ENCODE data around the gene E2F6. TPM values are rescaled to one million over a fixed set of nuclear protein-coding genes. Genes with fewer than 3 reads are reported as not detected.

Gene E2F6
- total RNA-seq, 1 donor from 2014 or later: 11.8 TPM

- peak; percentile 18 for TF ChIP-seq CTCF (IDR thresholded peaks at IDR 0.05)
- ATAC-seq (ENCODE audit: low read depth): peak; percentile 65
- peaks cover 9% of the 10 kb centered on the region for H3K9me3 Mint-ChIP-seq
- no peaks in the 10 kb centered on the region for H3K4me1 Mint-ChIP-seq
- H3K36me3 Mint-ChIP-seq (ENCODE audit: low read depth): peaks cover 65% of the 10 kb centered on the region
- H3K27ac Mint-ChIP-seq: no peak overlapping the region
- no peaks in the 10 kb centered on the region for H3K27me3 Mint-ChIP-seq
- ChIA-PET CTCF (interaction anchor here (0.8 to 2.5 kb wide), 9 partner anchors 13 to 1560 kb away, joined by 3 to 32 read pairs (median 4); a partner anchor contains a TSS), POLR2A (no interaction called here)
- peak; percentile 19 for DNase-seq
- intact Hi-C loops (cut with micrococcal nuclease): loop anchor here (1.0 kb wide), 3 partner anchors 212 to 614 kb away; no protein-coding TSS in a partner anchor
- H3K4me3 Mint-ChIP-seq: no peak overlapping the region
Measured at GRCh38 chr2:11446733-11447248, 19.2 kb downstream of the E2F6 start.

GRCh38 chr2:11444737-11445136, 21.2 kb downstream of the E2F6 start:
- Mint-ChIP-seq H3K36me3 (ENCODE audit: low read depth) (peaks cover 56% of the 10 kb centered on the region), H3K27ac (no peak overlapping the region), H3K27me3 (no peaks in the 10 kb centered on the region), H3K4me3 (no peak overlapping the region), H3K4me1 (no peaks in the 10 kb centered on the region), H3K9me3 (peaks cover 12% of the 10 kb centered on the region)
- DNase-seq: no peak
- intact Hi-C loops (cut with micrococcal nuclease): no loop called here
- ATAC-seq (ENCODE audit: low read depth): no peak
- ChIA-PET POLR2A (no interaction called here), CTCF (interaction anchor here (1.2 kb wide), 2 partner anchors 210 to 311 kb away, joined by 3 read pairs; no protein-coding TSS in a partner anchor)
- no peak for TF ChIP-seq CTCF (IDR thresholded peaks at IDR 0.05)

GRCh38 chr2:11438555-11439080, 27.3 kb downstream of the E2F6 start:
- no peak overlapping the region for H3K4me3 Mint-ChIP-seq
- no peak overlapping the region for H3K27ac Mint-ChIP-seq
- no peak for TF ChIP-seq CTCF (IDR thresholded peaks at IDR 0.05)
- intact Hi-C loops (cut with micrococcal nuclease): no loop called here
- H3K4me1 Mint-ChIP-seq: no peaks in the 10 kb centered on the region
- peaks cover 12% of the 10 kb centered on the region for H3K9me3 Mint-ChIP-seq
- DNase-seq: no peak
- H3K36me3 Mint-ChIP-seq (ENCODE audit: low read depth): peaks cover 19% of the 10 kb centered on the region
- ATAC-seq (ENCODE audit: low read depth): no peak
- ChIA-PET POLR2A (no interaction called here), CTCF (interaction anchor here (1.5 kb wide), 1 partner anchor 306 kb away, joined by 4 read pairs; a partner anchor contains a TSS)
- H3K27me3 Mint-ChIP-seq: no peaks in the 10 kb centered on the region

GRCh38 chr2:11437602-11438001, 28.4 kb downstream of the E2F6 start:
- Mint-ChIP-seq H3K9me3 (peaks cover 8% of the 10 kb centered on the region), H3K4me3 (no peak overlapping the region), H3K27ac (no peak overlapping the region), H3K27me3 (no peaks in the 10 kb centered on the region), H3K36me3 (ENCODE audit: low read depth) (peaks cover 10% of the 10 kb centered on the region), H3K4me1 (no peaks in the 10 kb centered on the region)
- CTCF ChIA-PET: no interaction called here
- intact Hi-C loops (cut with micrococcal nuclease): no loop called here
- TF ChIP-seq CTCF (IDR thresholded peaks at IDR 0.05): no peak
- ATAC-seq (ENCODE audit: low read depth): no peak
- DNase-seq: no peak
- POLR2A ChIA-PET: no interaction called here

- POLR2A ChIA-PET: no interaction called here
Measured at GRCh38 chr2:11435036-11435435, 30.9 kb downstream of the E2F6 start.

More at GRCh38 chr2:11435036-11435435, 30.9 kb downstream of the E2F6 start:
- no peak overlapping the region for H3K4me3 Mint-ChIP-seq
- DNase-seq: no peak
- H3K27me3 Mint-ChIP-seq: no peaks in the 10 kb centered on the region
- no peak for TF ChIP-seq CTCF (IDR thresholded peaks at IDR 0.05)
- H3K4me1 Mint-ChIP-seq: no peaks in the 10 kb centered on the region
- intact Hi-C loops (cut with micrococcal nuclease): no loop called here
- no peak for ATAC-seq (ENCODE audit: low read depth)
- H3K27ac Mint-ChIP-seq: no peak overlapping the region
- no peaks in the 10 kb centered on the region for H3K9me3 Mint-ChIP-seq
- CTCF ChIA-PET: interaction anchor here (1.6 kb wide), 1 partner anchor 12 kb away, joined by 5 read pairs; no protein-coding TSS in a partner anchor
- H3K36me3 Mint-ChIP-seq (ENCODE audit: low read depth): no peaks in the 10 kb centered on the region

Data from activated B cell treated with CpG ODN at 0.5 μM for 24 hours (primary cell).